HEK293 (cell line): Measurements from ENCODE around the gene SIL1.

ENCODE experiments used
- BCL11A ChIP-seq: fragments of 450-650 bp; formaldehyde crosslinking; IDR thresholded peaks from 2 replicates; pipeline ENCODE4 v1.5.1; 2016; ENCODE audit warnings: low read depth, missing biosample characterization, missing genetic modification characterization
- GLIS2 ChIP-seq: fragments of 450-650 bp; formaldehyde crosslinking; IDR thresholded peaks from 2 replicates; pipeline ENCODE4 v1.5.1; 2016; ENCODE audit warnings: missing biosample characterization, missing genetic modification characterization
- HOXC10 ChIP-seq: sonication (generic); formaldehyde crosslinking; IDR thresholded peaks from 2 replicates; pipeline ENCODE4 v1.8.1; 2023; ENCODE audit warnings: mild to moderate bottlenecking, missing genetic modification reagents
- KLF8 ChIP-seq: fragments of 450-650 bp; formaldehyde crosslinking; IDR thresholded peaks from 2 replicates; pipeline ENCODE4 v1.5.1; 2016; ENCODE audit warnings: missing biosample characterization, missing genetic modification characterization
- OSR2 ChIP-seq: fragments of 450-650 bp; formaldehyde crosslinking; IDR thresholded peaks from 2 replicates; pipeline ENCODE4 v1.5.1; 2016; ENCODE audit warnings: missing biosample characterization, missing genetic modification characterization
- PRDM1 ChIP-seq: fragments of 450-650 bp; formaldehyde crosslinking; IDR thresholded peaks from 2 replicates; pipeline ENCODE4; 2016; ENCODE audit warnings: missing biosample characterization, missing genetic modification characterization
- PRDM6 ChIP-seq: fragments of 450-650 bp; formaldehyde crosslinking; IDR thresholded peaks from 2 replicates; pipeline ENCODE4 v1.5.1; 2017; ENCODE audit warnings: missing biosample characterization, missing genetic modification characterization
- SP2 ChIP-seq: fragments of 450-650 bp; formaldehyde crosslinking; IDR thresholded peaks from 2 replicates; pipeline ENCODE4 v1.5.1; 2016; ENCODE audit warnings: missing biosample characterization, missing genetic modification characterization
- SP3 ChIP-seq: fragments of 450-650 bp; formaldehyde crosslinking; IDR thresholded peaks from 2 replicates; pipeline ENCODE4 v1.5.1; 2016; ENCODE audit warnings: missing biosample characterization, missing genetic modification characterization
- ZBTB1 ChIP-seq: fragments of 450-650 bp; formaldehyde crosslinking; IDR thresholded peaks from 2 replicates; pipeline ENCODE4 v1.5.1; 2016; ENCODE audit warnings: missing biosample characterization, missing genetic modification characterization
- ZBTB26 ChIP-seq: fragments of 450-650 bp; formaldehyde crosslinking; optimal IDR thresholded peaks from 2 replicates; pipeline ENCODE3; 2016; ENCODE audit warnings: missing biosample characterization, mild to moderate bottlenecking, missing genetic modification characterization
- ZFHX2 ChIP-seq: fragments of 450-650 bp; formaldehyde crosslinking; conservative IDR thresholded peaks from 2 replicates; pipeline ENCODE4 v1.5.1; 2016; ENCODE audit warnings: missing biosample characterization, missing genetic modification characterization
- ZFP3 ChIP-seq: fragments of 450-650 bp; formaldehyde crosslinking; IDR thresholded peaks from 2 replicates; pipeline ENCODE4 v1.5.1; 2016; ENCODE audit warnings: low read depth, missing biosample characterization, missing genetic modification characterization
- ZNF114 ChIP-seq: fragments of 450-650 bp; formaldehyde crosslinking; IDR thresholded peaks from 2 replicates; pipeline ENCODE4 v1.5.0; 2017; ENCODE audit warnings: missing biosample characterization, missing genetic modification characterization
- ZNF121 ChIP-seq: fragments of 450-650 bp; formaldehyde crosslinking; IDR thresholded peaks from 2 replicates; pipeline ENCODE4 v1.5.1; 2016; ENCODE audit warnings: missing biosample characterization, missing genetic modification characterization
- ZNF148 ChIP-seq: fragments of 450-650 bp; formaldehyde crosslinking; IDR thresholded peaks from 2 replicates; pipeline ENCODE4 v1.5.0; 2017; ENCODE audit warnings: missing biosample characterization, missing genetic modification characterization, borderline replicate concordance
- ZNF2 ChIP-seq: fragments of 450-650 bp; formaldehyde crosslinking; IDR thresholded peaks from 2 replicates; pipeline ENCODE4 v1.5.1; 2016; ENCODE audit warnings: missing biosample characterization, missing genetic modification characterization
- ZNF223 ChIP-seq: fragments of 450-650 bp; formaldehyde crosslinking; IDR thresholded peaks from 2 replicates; pipeline ENCODE4 v1.5.1; 2016; ENCODE audit warnings: missing biosample characterization, missing genetic modification characterization
- ZNF335 ChIP-seq: fragments of 450-650 bp; formaldehyde crosslinking; conservative IDR thresholded peaks from 2 replicates; pipeline ENCODE4 v1.5.1; 2016; ENCODE audit warnings: missing biosample characterization, missing genetic modification characterization
- ZNF350 ChIP-seq: fragments of 450-650 bp; formaldehyde crosslinking; IDR thresholded peaks from 2 replicates; pipeline ENCODE4 v1.5.0; 2017; ENCODE audit warnings: missing biosample characterization, mild to moderate bottlenecking, missing genetic modification characterization
- ZNF398 ChIP-seq: fragments of 450-650 bp; formaldehyde crosslinking; IDR thresholded peaks from 2 replicates; pipeline ENCODE4 v1.5.1; 2017; ENCODE audit warnings: missing biosample characterization, missing genetic modification characterization
- ZNF473 ChIP-seq: fragments of 450-650 bp; formaldehyde crosslinking; IDR thresholded peaks from 2 replicates; pipeline ENCODE4 v1.5.1; 2017; ENCODE audit warnings: missing biosample characterization, missing genetic modification characterization
- ZNF514 ChIP-seq: fragments of 450-650 bp; formaldehyde crosslinking; IDR thresholded peaks from 2 replicates; pipeline ENCODE4 v1.5.1; 2016; ENCODE audit warnings: missing biosample characterization, missing genetic modification characterization
- ZNF518A ChIP-seq: fragments of 450-650 bp; formaldehyde crosslinking; conservative IDR thresholded peaks from 2 replicates; pipeline ENCODE4 v1.5.1; 2016; ENCODE audit warnings: low read depth, missing biosample characterization, missing genetic modification characterization
- ZNF529 ChIP-seq: fragments of 450-650 bp; formaldehyde crosslinking; IDR thresholded peaks from 2 replicates; pipeline ENCODE4 v1.5.1; 2017; ENCODE audit warnings: missing genetic modification characterization, missing biosample characterization; ENCODE audit not compliant: insufficient replicate concordance
- ZNF530 ChIP-seq: fragments of 450-650 bp; formaldehyde crosslinking; IDR thresholded peaks from 2 replicates; pipeline ENCODE4 v1.5.1; 2016; ENCODE audit warnings: low read depth, missing biosample characterization, missing genetic modification characterization
- ZNF558 ChIP-seq: fragments of 450-650 bp; formaldehyde crosslinking; IDR thresholded peaks from 2 replicates; pipeline ENCODE4 v1.5.1; 2016; ENCODE audit warnings: missing biosample characterization, missing genetic modification characterization
- ZNF610 ChIP-seq: fragments of 450-650 bp; formaldehyde crosslinking; IDR thresholded peaks from 2 replicates; pipeline ENCODE4 v1.5.1; 2016; ENCODE audit warnings: missing biosample characterization, missing genetic modification characterization, borderline replicate concordance
- ZNF629 ChIP-seq: fragments of 450-650 bp; formaldehyde crosslinking; IDR thresholded peaks from 2 replicates; pipeline ENCODE4 v1.5.1; 2017; ENCODE audit warnings: missing biosample characterization, missing genetic modification characterization
- ZNF830 ChIP-seq: fragments of 450-650 bp; IDR thresholded peaks from 2 replicates; pipeline ENCODE4 v1.5.0; 2018; ENCODE audit warnings: missing biosample characterization, missing genetic modification characterization, low read depth, mild to moderate bottlenecking, moderate library complexity

Gene SIL1

GRCh38 chr5:139246394-139246793 lies 48.2 kb upstream of the SIL1 start (continued):
- TF ChIP-seq ZNF518A (tag by site-specific recombination), result peak; percentile 60
- TF ChIP-seq OSR2 (tag by site-specific recombination), result no peak
- TF ChIP-seq ZNF148 (tag by site-specific recombination), result no peak
- TF ChIP-seq ZNF350 (tag by site-specific recombination), result no peak
- TF ChIP-seq ZNF530, result no peak
- no peak for TF ChIP-seq ZNF558
- peak; percentile 91 for TF ChIP-seq ZFHX2 (tag by site-specific recombination)
- TF ChIP-seq ZNF121 (tag by site-specific recombination), result no peak
- no peak for TF ChIP-seq ZNF629 (tag by site-specific recombination)
- TF ChIP-seq ZNF529 (tag by site-specific recombination), result no peak
- peak; percentile 94 for TF ChIP-seq ZNF398 (tag by site-specific recombination)
- peak; percentile 24; the same call in 1 of the 2 replicates for TF ChIP-seq ZNF335
- no peak for TF ChIP-seq ZNF114
- no peak for TF ChIP-seq ZNF830 (tag by site-specific recombination)
- peak; percentile 60; the same call in 1 of the 2 replicates for TF ChIP-seq GLIS2 (tag by site-specific recombination)
- TF ChIP-seq HOXC10 (CRISPR knock-in tag), result no peak
- TF ChIP-seq ZNF473 (tag by site-specific recombination), result no peak
- no peak for TF ChIP-seq ZBTB1 (tag by site-specific recombination)
- TF ChIP-seq SP2 (tag by site-specific recombination), result no peak
- TF ChIP-seq BCL11A (tag by site-specific recombination), result no peak
- no peak for TF ChIP-seq PRDM6 (tag by site-specific recombination)
- TF ChIP-seq KLF8 (tag by site-specific recombination), result no peak
- TF ChIP-seq PRDM1 (tag by site-specific recombination), result no peak
- TF ChIP-seq ZNF514 (tag by site-specific recombination), result no peak
- no peak for TF ChIP-seq ZNF2 (tag by site-specific recombination)
- TF ChIP-seq ZNF610 (tag by site-specific recombination), result no peak
- no peak for TF ChIP-seq SP3
- TF ChIP-seq ZBTB26 (tag by site-specific recombination), result no peak
- no peak for TF ChIP-seq ZNF223 (tag by site-specific recombination)
- TF ChIP-seq ZFP3 (tag by site-specific recombination), result no peak
